ENCODE results near the gene UBE3C. TPM values are rescaled to one million over a fixed set of nuclear protein-coding genes. Genes with fewer than 3 reads are reported as not detected.
"Not testable (repeated sequence)": the region's sequence is repeated elsewhere in the genome, so short reads cannot be mapped to it uniquely, and the experiment has no call there.

UBE3C gene
- polyA plus RNA-seq, 3 donors = 39.5 to 46.5 (median 43.1) TPM

- no peak for DNase-seq (ENCODE audit: extremely low read depth in 1 of 11, low read depth in 9 of 11, low spot score in 4 of 11)
These were observed 17.2 kb downstream of the UBE3C start for GRCh38 chr7:157155959-157156358.

- DNase-seq (ENCODE audit: extremely low read depth in 1 of 11, low read depth in 9 of 11, low spot score in 4 of 11) = no peak
These were observed 19.7 kb downstream of the UBE3C start for GRCh38 chr7:157158400-157158799.

- not testable (repeated sequence) for DNase-seq (ENCODE audit: extremely low read depth in 1 of 11, low read depth in 9 of 11, low spot score in 4 of 11)
These were observed 20.8 kb downstream of the UBE3C start for GRCh38 chr7:157159537-157159936.

- DNase-seq (ENCODE audit: extremely low read depth in 1 of 11, low read depth in 9 of 11, low spot score in 4 of 11) = no peak
These were observed 21.7 kb downstream of the UBE3C start for GRCh38 chr7:157160433-157160832.

- no peak for DNase-seq (ENCODE audit: extremely low read depth in 1 of 11, low read depth in 9 of 11, low spot score in 4 of 11)
These were observed 27.3 kb downstream of the UBE3C start for GRCh38 chr7:157165987-157166386.

GRCh38 chr7:157168571-157168970, 29.8 kb downstream of the UBE3C start:
- no peak for DNase-seq (ENCODE audit: extremely low read depth in 1 of 11, low read depth in 9 of 11, low spot score in 4 of 11)

GRCh38 chr7:157176771-157177170, 38.0 kb downstream of the UBE3C start:
- no peak for DNase-seq (ENCODE audit: extremely low read depth in 1 of 11, low read depth in 9 of 11, low spot score in 4 of 11)

GRCh38 chr7:157177333-157177982, 38.7 kb downstream of the UBE3C start:
- no peak for DNase-seq (ENCODE audit: extremely low read depth in 1 of 11, low read depth in 9 of 11, low spot score in 4 of 11)

- no peak for DNase-seq (ENCODE audit: extremely low read depth in 1 of 11, low read depth in 9 of 11, low spot score in 4 of 11)
These were observed 39.3 kb downstream of the UBE3C start for GRCh38 chr7:157177983-157178381.

- no peak for DNase-seq (ENCODE audit: extremely low read depth in 1 of 11, low read depth in 9 of 11, low spot score in 4 of 11)
These were observed 45.1 kb downstream of the UBE3C start for GRCh38 chr7:157183832-157184231.

GRCh38 chr7:157188091-157188665, 49.5 kb downstream of the UBE3C start:
- no peak for DNase-seq (ENCODE audit: extremely low read depth in 1 of 11, low read depth in 9 of 11, low spot score in 4 of 11)

GRCh38 chr7:157189405-157189804, 50.7 kb downstream of the UBE3C start:
- DNase-seq (ENCODE audit: extremely low read depth in 1 of 11, low read depth in 9 of 11, low spot score in 4 of 11) = no peak

GRCh38 chr7:157192861-157193260, 54.1 kb downstream of the UBE3C start:
- DNase-seq (ENCODE audit: extremely low read depth in 1 of 11, low read depth in 9 of 11, low spot score in 4 of 11) = no peak

- peak in 1 of 11 donors; percentile 5 for DNase-seq (ENCODE audit: extremely low read depth in 1 of 11, low read depth in 9 of 11, low spot score in 4 of 11)
These were observed 54.5 kb downstream of the UBE3C start for GRCh38 chr7:157193274-157193673.

- DNase-seq (ENCODE audit: extremely low read depth in 1 of 11, low read depth in 9 of 11, low spot score in 4 of 11) = no peak
These were observed 56.2 kb downstream of the UBE3C start for GRCh38 chr7:157194948-157195347.

GRCh38 chr7:157195868-157196267, 57.1 kb downstream of the UBE3C start:
- no peak for DNase-seq (ENCODE audit: extremely low read depth in 1 of 11, low read depth in 9 of 11, low spot score in 4 of 11)

GRCh38 chr7:157204134-157204533, 65.4 kb downstream of the UBE3C start:
- DNase-seq (ENCODE audit: extremely low read depth in 1 of 11, low read depth in 9 of 11, low spot score in 4 of 11) = no peak

- no peak for DNase-seq (ENCODE audit: extremely low read depth in 1 of 11, low read depth in 9 of 11, low spot score in 4 of 11)
These were observed 66.7 kb downstream of the UBE3C start for GRCh38 chr7:157205438-157205837.

- peak in 1 of 11 donors; percentile 17 for DNase-seq (ENCODE audit: extremely low read depth in 1 of 11, low read depth in 9 of 11, low spot score in 4 of 11)
These were observed 70.1 kb downstream of the UBE3C start for GRCh38 chr7:157208571-157209413.

GRCh38 chr7:157210682-157211081, 72.0 kb downstream of the UBE3C start:
- DNase-seq (ENCODE audit: extremely low read depth in 1 of 11, low read depth in 9 of 11, low spot score in 4 of 11) = no peak
